Measurements from ENCODE around the gene OSBPL3.

OSBPL3 gene

DNA sequence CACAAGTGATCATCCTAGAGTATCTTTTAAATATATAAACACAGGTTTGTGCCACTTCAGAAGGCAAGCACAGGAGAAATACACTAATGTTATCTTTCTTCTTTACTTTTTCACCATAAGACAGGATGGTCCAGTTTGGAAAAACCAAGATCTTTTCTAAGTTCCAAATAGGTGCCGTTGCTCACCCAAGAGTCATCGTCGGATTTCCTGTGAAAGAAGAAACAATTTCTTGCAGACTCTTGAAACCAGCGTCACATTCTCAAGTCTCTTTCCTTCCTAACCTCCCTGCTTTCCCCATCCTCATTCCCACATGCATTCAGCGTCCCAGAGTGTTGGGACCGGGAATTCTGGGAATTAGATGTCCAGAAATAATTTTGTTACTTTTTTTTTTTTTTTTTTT, 179.9 kb downstream of the OSBPL3 start:
- Histone ChIP-seq H3K27me3 (ENCODE audit: low read length) (no peaks in the 10 kb centered on the region), H3K4me2 (ENCODE audit: low read depth, low read length, poor library complexity, severe bottlenecking) (no peak overlapping the region), H3K9me3 (ENCODE audit: insufficient read depth, low read length) (no peaks in the 10 kb centered on the region), H2AFZ (ENCODE audit: low read depth, low read length, severe bottlenecking) (no peak overlapping the region), H3F3A (ENCODE audit: insufficient read depth) (peaks cover 36% of the 10 kb centered on the region), H3K4me3 (ENCODE audit: insufficient read depth, low read length, poor library complexity, severe bottlenecking) (no peak overlapping the region), H3K9me2 (replicated peaks; ENCODE audit: insufficient read depth, low read length) (no peaks in the 10 kb centered on the region), H3K9ac (ENCODE audit: low read length) (no peak overlapping the region), H3K36me3 (ENCODE audit: low read length) (peaks cover 47% of the 10 kb centered on the region), H4K20me1 (ENCODE audit: low read depth, low read length) (no peaks in the 10 kb centered on the region), H3K27ac (ENCODE audit: low read depth, low read length) (no peak overlapping the region), H3K79me2 (ENCODE audit: insufficient read depth, low read length) (no peaks in the 10 kb centered on the region)
- TF ChIP-seq, protein P1, sequence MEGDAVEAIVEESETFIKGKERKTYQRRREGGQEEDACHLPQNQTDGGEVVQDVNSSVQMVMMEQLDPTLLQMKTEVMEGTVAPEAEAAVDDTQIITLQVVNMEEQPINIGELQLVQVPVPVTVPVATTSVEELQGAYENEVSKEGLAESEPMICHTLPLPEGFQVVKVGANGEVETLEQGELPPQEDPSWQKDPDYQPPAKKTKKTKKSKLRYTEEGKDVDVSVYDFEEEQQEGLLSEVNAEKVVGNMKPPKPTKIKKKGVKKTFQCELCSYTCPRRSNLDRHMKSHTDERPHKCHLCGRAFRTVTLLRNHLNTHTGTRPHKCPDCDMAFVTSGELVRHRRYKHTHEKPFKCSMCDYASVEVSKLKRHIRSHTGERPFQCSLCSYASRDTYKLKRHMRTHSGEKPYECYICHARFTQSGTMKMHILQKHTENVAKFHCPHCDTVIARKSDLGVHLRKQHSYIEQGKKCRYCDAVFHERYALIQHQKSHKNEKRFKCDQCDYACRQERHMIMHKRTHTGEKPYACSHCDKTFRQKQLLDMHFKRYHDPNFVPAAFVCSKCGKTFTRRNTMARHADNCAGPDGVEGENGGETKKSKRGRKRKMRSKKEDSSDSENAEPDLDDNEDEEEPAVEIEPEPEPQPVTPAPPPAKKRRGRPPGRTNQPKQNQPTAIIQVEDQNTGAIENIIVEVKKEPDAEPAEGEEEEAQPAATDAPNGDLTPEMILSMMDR (IDR thresholded peaks at IDR 0.05; ENCODE audit: insufficient read depth, low read length, poor library complexity, severe bottlenecking) = no peak
- no peak for TF ChIP-seq EZH2phosphoT487 (conservative IDR thresholded peaks at IDR 0.05; ENCODE audit: low read length)

DNA sequence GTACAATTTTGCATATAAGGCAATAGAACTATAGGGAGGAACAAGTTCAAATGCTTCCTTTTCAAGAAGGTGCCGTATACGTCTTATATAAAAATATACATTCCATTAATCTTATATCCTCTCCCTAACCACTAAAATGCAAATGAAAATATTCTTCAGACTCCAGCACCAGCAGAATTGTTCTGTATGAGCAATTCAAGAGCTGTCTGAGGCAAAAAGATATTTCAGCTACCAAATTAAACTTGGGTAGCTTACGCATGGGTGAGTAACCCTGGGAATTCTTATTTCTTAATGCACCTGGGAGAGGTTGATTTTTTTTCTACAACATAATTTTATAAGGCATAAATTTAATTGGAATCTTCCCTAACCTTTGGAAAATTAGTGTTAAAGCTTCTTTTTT, 180.5 kb downstream of the OSBPL3 start:
- Histone ChIP-seq H2AFZ (ENCODE audit: low read depth, low read length, severe bottlenecking) (no peak overlapping the region), H3K9ac (ENCODE audit: low read length) (no peak overlapping the region), H4K20me1 (ENCODE audit: low read depth, low read length) (no peaks in the 10 kb centered on the region), H3F3A (ENCODE audit: insufficient read depth) (peaks cover 36% of the 10 kb centered on the region), H3K27me3 (ENCODE audit: low read length) (no peaks in the 10 kb centered on the region), H3K4me3 (ENCODE audit: insufficient read depth, low read length, poor library complexity, severe bottlenecking) (no peak overlapping the region), H3K9me3 (ENCODE audit: insufficient read depth, low read length) (no peaks in the 10 kb centered on the region), H3K79me2 (ENCODE audit: insufficient read depth, low read length) (no peaks in the 10 kb centered on the region), H3K9me2 (replicated peaks; ENCODE audit: insufficient read depth, low read length) (no peaks in the 10 kb centered on the region), H3K4me2 (ENCODE audit: low read depth, low read length, poor library complexity, severe bottlenecking) (no peak overlapping the region), H3K27ac (ENCODE audit: low read depth, low read length) (no peak overlapping the region), H3K36me3 (ENCODE audit: low read length) (peaks cover 41% of the 10 kb centered on the region)
- no peak for TF ChIP-seq EZH2phosphoT487 (conservative IDR thresholded peaks at IDR 0.05; ENCODE audit: low read length)
- TF ChIP-seq, protein P1 (IDR thresholded peaks at IDR 0.05; ENCODE audit: insufficient read depth, low read length, poor library complexity, severe bottlenecking) = no peak

DNA sequence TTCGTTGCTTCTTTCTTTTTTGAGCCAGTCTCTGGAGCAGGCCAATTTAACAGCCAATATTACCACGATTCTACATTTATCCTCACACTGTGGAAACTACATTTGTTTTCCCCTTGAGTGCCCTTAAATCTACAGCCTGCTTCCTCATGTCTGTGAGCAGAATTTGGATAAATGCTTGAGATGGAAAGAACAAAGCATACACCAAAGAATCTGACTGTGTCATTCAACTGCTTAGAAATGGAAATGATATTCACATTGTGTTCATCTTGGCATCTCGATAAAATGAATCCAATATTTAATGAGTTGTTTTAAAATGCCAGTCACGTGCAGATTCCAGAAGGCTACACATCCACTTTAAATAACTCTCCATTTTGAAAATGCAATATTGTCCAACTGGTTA, 181.7 kb downstream of the OSBPL3 start:
- no peak overlapping the region for H3K4me3 ChIP-seq (ENCODE audit: insufficient read depth, low read length, poor library complexity, severe bottlenecking)
- H3K79me2 ChIP-seq (ENCODE audit: insufficient read depth, low read length) = no peaks in the 10 kb centered on the region
- H3K9me3 ChIP-seq (ENCODE audit: insufficient read depth, low read length) = no peaks in the 10 kb centered on the region
- no peaks in the 10 kb centered on the region for H4K20me1 ChIP-seq (ENCODE audit: low read depth, low read length)
- H3K4me2 ChIP-seq (ENCODE audit: low read depth, low read length, poor library complexity, severe bottlenecking) = no peak overlapping the region
- no peaks in the 10 kb centered on the region for H3K9me2 ChIP-seq (replicated peaks; ENCODE audit: insufficient read depth, low read length)
- no peak overlapping the region for H3K9ac ChIP-seq (ENCODE audit: low read length)
- no peak overlapping the region for H3K27ac ChIP-seq (ENCODE audit: low read depth, low read length)
- peaks cover 32% of the 10 kb centered on the region for H3K36me3 ChIP-seq (ENCODE audit: low read length)
- peaks cover 36% of the 10 kb centered on the region for H3F3A ChIP-seq (ENCODE audit: insufficient read depth)
- no peak overlapping the region for H2AFZ ChIP-seq (ENCODE audit: low read depth, low read length, severe bottlenecking)
- H3K27me3 ChIP-seq (ENCODE audit: low read length) = no peaks in the 10 kb centered on the region
- TF ChIP-seq EZH2phosphoT487 (conservative IDR thresholded peaks at IDR 0.05; ENCODE audit: low read length) = no peak
- TF ChIP-seq, protein P1 (IDR thresholded peaks at IDR 0.05; ENCODE audit: insufficient read depth, low read length, poor library complexity, severe bottlenecking) = no peak
